RWPE1 (cell line): ENCODE measurements around the gene WWOX.

ENCODE experiments used
- CTCF ChIA-PET: fragments of 350-600 bp; sonication (Branson Sonifier 250); formaldehyde crosslinking; extraction: SDS; loops from one replicate; lab custom pipeline; 2021; lab: Yijun Ruan, JAX
- POLR2A ChIA-PET: fragments of 400-600 bp; formaldehyde crosslinking; extraction: SDS; loops from one replicate; lab custom pipeline; 2020; ENCODE audit warnings: antibody characterized with exemption; ENCODE audit not compliant: low non-redundant PET; lab: Yijun Ruan, JAX
- DNase-seq: peaks from one replicate; pipeline ENCODE4 v3.0.0; 2012; ENCODE audit warnings: low spot score
- H3K27ac ChIP-seq: fragments of 450-650 bp; 2 replicates; pipeline ENCODE4 v1.5.1; 2017
- CTCF ChIP-seq: fragments of 450-650 bp; conservative IDR thresholded peaks from 2 replicates; pipeline ENCODE4 v1.5.1; 2017; ENCODE audit warnings: low read depth, mild to moderate bottlenecking

Gene WWOX

GRCh38 chr16:78376452-78376851, 277.0 kb downstream of the WWOX start:
- no peak overlapping the region for H3K27ac ChIP-seq
- ChIA-PET CTCF (no interaction called here), POLR2A (no interaction called here)
- no peak for TF ChIP-seq CTCF
- no peak for DNase-seq

GRCh38 chr16:78377312-78377711, 277.9 kb downstream of the WWOX start:
- ChIA-PET CTCF (interaction anchor here (0.6 to 1.1 kb wide), 2 partner anchors 66 to 1225 kb away, joined by 3 to 4 read pairs; no protein-coding TSS in a partner anchor), POLR2A (no interaction called here)
- no peak for DNase-seq
- TF ChIP-seq CTCF: no peak
- no peak overlapping the region for H3K27ac ChIP-seq

- no peak for DNase-seq
- ChIA-PET CTCF (no interaction called here), POLR2A (no interaction called here)
- H3K27ac ChIP-seq: no peak overlapping the region
- no peak for TF ChIP-seq CTCF
These were observed 281.6 kb downstream of the WWOX start for GRCh38 chr16:78381060-78381459.

GRCh38 chr16:78383118-78383517, 283.7 kb downstream of the WWOX start:
- CTCF ChIA-PET: interaction anchor here (0.6 kb wide), 2 partner anchors 760 to 1250 kb away, joined by 4 read pairs; no protein-coding TSS in a partner anchor
- no peak overlapping the region for H3K27ac ChIP-seq
- no peak for TF ChIP-seq CTCF
- POLR2A ChIA-PET: no interaction called here
- no peak for DNase-seq

GRCh38 chr16:78385086-78385805, 285.8 kb downstream of the WWOX start:
- no peak for TF ChIP-seq CTCF
- ChIA-PET POLR2A (no interaction called here), CTCF (interaction anchor here (0.6 kb wide), 1 partner anchor 14 kb away, joined by 3 read pairs; no protein-coding TSS in a partner anchor)
- no peak for DNase-seq
- no peak overlapping the region for H3K27ac ChIP-seq

- POLR2A ChIA-PET: no interaction called here
- DNase-seq: no peak
- CTCF ChIA-PET: no interaction called here
- H3K27ac ChIP-seq: no peak overlapping the region
- no peak for TF ChIP-seq CTCF
These were observed 287.3 kb downstream of the WWOX start for GRCh38 chr16:78386557-78387324.
